NCI-H2227 treated with DMSO at 0.1 percent for 48 hours (cell line): ENCODE results near the gene ATXN7L1.

ENCODE experiments used
- DNase-seq: peaks from one replicate; lab custom pipeline; 2025; lab: John Stamatoyannopoulos, UW

ATXN7L1 gene

GRCh38 chr7:105778956-105779355, 97.4 kb downstream of the ATXN7L1 start:
- no peak for DNase-seq

- DNase-seq: no peak
Observed at GRCh38 chr7:105776986-105777910, 99.2 kb downstream of the ATXN7L1 start.

- no peak for DNase-seq
Observed at GRCh38 chr7:105776068-105776790, 100.2 kb downstream of the ATXN7L1 start.

- DNase-seq: no peak
Observed at GRCh38 chr7:105775580-105775979, 100.8 kb downstream of the ATXN7L1 start.

- no peak for DNase-seq
Observed at GRCh38 chr7:105773030-105773460, 103.4 kb downstream of the ATXN7L1 start.

- DNase-seq: peak; percentile 89
Observed at GRCh38 chr7:105769901-105770628, 106.3 kb downstream of the ATXN7L1 start.

GRCh38 chr7:105768898-105769507, 107.4 kb downstream of the ATXN7L1 start:
- no peak for DNase-seq

- no peak for DNase-seq
Observed at GRCh38 chr7:105768117-105768516, 108.3 kb downstream of the ATXN7L1 start.

GRCh38 chr7:105766421-105767073, 109.9 kb downstream of the ATXN7L1 start:
- DNase-seq: no peak

GRCh38 chr7:105765846-105766245, 110.6 kb downstream of the ATXN7L1 start:
- DNase-seq: no peak

GRCh38 chr7:105764506-105764905, 111.9 kb downstream of the ATXN7L1 start:
- DNase-seq: no peak

GRCh38 chr7:105760551-105761447, 115.6 kb downstream of the ATXN7L1 start:
- no peak for DNase-seq

GRCh38 chr7:105759670-105760550, 116.5 kb downstream of the ATXN7L1 start:
- DNase-seq: peak; percentile 11

GRCh38 chr7:105756367-105756766, 120.0 kb downstream of the ATXN7L1 start:
- no peak for DNase-seq

- DNase-seq: no peak
Observed at GRCh38 chr7:105752671-105753275, 123.6 kb downstream of the ATXN7L1 start.

- no peak for DNase-seq
Observed at GRCh38 chr7:105751054-105751453, 125.3 kb downstream of the ATXN7L1 start.

GRCh38 chr7:105748701-105749100, 127.7 kb downstream of the ATXN7L1 start:
- no peak for DNase-seq

GRCh38 chr7:105745681-105746330, 130.6 kb downstream of the ATXN7L1 start:
- DNase-seq: no peak
